Stimulated activated CD8-positive, alpha-beta memory T cell treated with anti-CD3 and anti-CD28 coated beads, Interleukin-4, amount 100 ng/mL, for 24 hours (primary cell): ENCODE measurements around the gene CLK4.
"Not testable (repeated sequence)": the region's sequence is repeated elsewhere in the genome, so short reads cannot be mapped to it uniquely, and the experiment has no call there.

Experiments used
- DNase-seq: peaks from one replicate; pipeline ENCODE4 v3.0.0-alpha.2; 2020; ENCODE audit warnings: low read depth

The CLK4 gene

DNA sequence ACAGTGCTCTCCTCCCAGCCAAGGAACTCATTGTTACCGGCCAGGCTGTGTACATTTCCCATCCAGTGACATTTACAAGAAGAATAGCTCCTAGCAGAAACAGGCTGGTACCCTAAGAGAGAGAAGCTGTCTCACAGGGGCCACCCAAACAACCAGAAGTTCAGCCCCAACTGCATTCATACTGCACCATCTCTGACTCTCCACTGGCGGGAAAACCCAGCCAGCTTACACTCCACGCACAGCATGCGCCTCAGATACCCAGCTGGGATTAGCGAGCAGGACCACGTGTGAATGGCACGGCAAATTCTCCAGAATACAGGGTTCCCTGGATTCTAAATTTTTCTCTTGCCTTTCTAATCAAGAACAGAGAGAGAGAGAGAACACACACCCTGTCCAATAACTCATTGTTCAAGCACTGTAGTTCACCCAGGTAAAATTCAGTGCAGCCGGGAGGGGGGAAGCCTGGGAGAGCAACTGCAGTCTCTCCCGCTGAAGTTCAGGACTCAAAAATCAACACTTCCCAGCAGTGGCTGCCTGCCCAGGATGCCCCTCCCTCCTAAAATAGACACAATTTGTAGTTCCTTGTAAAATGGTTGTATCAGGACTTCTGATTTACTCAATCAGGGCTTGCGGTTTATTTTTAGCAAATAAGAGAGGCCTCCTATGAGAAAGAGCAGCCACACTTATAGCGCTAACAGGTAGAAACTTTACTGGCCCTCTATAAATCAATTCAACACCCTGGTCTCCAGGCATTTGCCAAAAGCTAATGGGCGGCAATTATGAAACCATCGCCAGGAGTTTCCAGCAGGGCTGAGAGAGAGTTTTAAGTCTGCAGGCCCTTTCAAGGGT, 38.9 kb downstream of the CLK4 start:
- DNase-seq, result no peak

DNA sequence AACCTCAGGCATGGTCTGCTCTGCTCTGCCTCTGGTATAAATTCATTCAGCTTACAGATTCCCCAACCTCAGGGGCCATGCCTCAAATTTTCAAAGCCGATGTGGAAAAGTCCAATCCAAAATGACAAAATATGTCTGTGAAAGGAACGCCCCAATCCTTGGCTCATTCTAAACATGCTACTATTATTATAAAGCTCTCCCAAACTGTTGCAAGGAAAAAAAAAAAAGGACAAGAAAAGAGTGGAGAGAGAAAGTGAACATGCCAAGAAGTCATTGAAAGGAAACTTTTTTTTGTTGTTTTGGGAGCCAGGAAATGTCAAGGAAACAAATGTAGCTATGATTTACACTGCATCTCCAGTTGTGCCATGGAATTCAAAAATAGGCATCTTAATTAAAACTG, 40.5 kb downstream of the CLK4 start:
- DNase-seq, result no peak

DNA sequence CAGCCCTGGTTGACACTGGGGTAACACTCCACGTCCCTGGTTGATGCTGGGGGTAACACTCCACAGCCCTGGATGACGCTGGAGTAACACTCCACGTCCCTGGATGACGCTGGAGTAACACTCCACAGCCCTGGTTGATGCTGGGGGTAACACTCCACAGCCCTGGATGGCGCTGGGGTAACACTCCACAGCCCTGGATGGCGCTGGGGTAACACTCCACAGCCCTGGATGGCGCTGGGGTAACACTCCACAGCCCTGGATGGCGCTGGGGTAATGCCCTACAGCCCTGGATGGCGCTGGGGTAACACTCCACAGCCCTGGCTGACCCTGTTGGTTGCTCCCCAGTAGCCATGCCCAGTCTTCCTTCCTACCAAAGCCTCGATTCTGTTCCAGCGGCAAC, 41.4 kb downstream of the CLK4 start:
- DNase-seq, result not testable (repeated sequence)

DNA sequence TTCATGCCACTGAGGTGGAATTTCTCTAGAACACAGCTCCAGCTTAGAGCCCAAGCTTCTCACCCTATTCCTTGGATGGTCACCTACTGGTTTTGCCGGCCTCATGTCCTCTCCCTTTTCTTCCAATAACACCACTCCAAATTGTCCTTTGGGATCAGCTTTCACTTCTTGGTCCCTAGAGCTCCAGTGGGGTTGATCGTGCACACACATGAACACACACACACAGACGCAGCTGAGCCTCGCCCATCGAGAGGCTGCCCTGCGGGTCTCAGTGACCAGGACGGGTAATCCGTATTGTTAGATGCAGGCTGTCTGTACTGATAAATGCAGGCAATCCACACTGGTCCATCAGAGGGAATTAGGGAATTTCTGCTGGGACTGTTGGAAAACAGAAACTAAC, 43.6 kb downstream of the CLK4 start:
- no peak for DNase-seq

DNA sequence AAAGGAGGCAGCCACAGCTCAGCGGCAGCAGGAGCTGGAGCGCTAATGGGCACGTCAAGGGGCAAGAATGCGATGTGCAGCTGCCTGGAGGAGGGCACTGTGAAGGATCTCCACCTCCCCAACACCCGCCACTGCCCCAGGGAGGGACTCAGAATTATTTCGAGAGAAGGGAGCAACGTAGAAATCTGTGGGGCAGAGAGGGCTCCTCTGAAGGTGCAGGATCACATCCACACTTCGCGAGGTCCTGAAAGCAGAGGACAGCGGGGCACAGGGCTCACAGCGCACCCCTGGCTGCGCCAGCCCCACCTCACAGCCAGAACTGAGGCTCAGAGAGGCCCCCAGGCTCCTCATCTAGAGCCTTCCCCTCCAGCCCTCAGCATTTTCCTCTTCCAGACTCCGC, 44.6 kb downstream of the CLK4 start:
- DNase-seq, result no peak

DNA sequence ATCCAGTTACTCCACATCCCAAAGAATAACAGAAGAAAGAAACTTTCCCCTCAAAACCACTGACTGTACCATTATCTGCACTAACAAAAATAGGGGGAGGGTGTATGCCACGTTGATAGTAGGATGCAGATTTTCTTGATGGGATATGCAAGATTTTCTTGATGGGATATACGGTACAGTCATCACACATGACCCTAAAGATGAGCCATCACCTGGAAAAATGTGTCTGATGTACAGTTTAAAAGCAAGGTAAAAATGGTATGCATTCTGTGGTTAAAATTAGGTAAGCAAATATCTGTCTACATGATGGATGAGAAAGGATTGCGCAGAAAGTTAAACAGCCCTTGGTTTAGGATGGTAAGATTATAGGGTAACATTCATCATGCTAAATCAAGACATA, 45.2 kb downstream of the CLK4 start:
- no peak for DNase-seq

DNA sequence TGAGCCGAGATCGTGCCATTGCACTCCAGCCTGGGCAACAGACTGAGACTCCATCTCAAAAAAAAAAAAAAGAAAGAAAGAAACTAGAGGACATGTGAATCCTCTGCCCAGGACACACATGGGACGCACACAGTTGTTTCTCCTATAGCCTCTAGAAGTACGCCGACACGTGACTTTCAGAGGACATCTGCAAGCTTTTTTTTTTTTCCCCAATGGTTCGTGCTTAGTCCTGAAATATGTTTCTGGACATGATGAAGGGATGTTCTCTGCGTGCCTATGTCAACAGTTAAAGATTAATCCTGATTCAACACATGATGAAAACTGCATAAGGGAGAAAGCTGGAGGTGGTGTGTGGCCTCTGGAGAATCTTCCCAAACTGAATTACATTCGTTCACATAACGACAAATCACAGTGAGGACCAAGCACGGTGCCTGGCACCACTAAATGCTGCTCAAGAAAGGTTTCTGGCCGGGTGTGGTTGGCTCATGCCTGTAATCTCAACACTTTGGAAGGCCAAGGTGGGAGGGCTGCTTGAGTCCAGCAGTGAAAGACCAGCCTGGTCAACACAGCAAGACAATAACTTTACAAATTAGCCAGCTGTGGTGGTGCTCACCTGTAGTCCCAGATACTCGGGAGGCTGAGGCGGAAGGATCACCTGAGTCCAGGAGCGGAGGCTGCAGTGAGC, 46.4 kb downstream of the CLK4 start:
- no peak for DNase-seq

DNA sequence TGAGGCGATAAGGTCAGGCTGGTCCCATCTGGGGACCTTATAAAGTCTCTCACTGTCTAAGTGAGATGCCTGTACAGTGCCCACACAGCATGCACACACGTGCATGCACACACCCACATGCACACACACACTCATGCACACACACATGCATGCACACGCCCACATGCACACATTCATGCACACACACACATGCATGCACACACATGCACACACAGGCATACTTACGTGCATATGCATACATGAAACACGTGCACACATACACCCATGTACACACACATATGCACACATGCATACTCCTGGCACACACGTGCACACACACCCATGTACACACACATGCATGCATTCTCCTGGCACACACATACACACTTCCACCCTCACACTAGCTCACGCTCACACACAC, 48.9 kb downstream of the CLK4 start:
- DNase-seq, result no peak

DNA sequence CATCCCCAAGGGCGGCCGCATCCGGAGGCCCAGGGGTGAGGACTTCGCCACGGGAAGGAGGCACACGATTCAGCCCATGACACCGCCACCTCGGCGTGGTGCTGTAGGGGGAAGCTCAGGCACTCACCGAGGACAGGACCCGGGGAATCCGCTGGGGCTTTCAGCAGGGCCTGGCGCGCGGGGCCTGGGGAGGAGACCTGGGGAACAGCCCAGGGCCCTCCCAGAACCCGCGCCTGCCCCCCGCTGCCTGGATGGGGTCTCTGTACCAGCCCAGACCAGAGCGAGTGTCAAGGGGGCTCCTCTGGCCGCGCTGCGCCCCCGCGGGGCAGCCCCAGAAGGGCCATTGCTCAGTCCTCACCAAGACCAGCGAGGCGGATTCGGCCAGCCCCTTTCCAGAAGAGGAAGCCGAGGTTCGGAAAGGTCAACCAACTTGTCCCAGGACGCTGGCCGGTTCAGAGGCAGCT, 49.4 kb downstream of the CLK4 start:
- no peak for DNase-seq

DNA sequence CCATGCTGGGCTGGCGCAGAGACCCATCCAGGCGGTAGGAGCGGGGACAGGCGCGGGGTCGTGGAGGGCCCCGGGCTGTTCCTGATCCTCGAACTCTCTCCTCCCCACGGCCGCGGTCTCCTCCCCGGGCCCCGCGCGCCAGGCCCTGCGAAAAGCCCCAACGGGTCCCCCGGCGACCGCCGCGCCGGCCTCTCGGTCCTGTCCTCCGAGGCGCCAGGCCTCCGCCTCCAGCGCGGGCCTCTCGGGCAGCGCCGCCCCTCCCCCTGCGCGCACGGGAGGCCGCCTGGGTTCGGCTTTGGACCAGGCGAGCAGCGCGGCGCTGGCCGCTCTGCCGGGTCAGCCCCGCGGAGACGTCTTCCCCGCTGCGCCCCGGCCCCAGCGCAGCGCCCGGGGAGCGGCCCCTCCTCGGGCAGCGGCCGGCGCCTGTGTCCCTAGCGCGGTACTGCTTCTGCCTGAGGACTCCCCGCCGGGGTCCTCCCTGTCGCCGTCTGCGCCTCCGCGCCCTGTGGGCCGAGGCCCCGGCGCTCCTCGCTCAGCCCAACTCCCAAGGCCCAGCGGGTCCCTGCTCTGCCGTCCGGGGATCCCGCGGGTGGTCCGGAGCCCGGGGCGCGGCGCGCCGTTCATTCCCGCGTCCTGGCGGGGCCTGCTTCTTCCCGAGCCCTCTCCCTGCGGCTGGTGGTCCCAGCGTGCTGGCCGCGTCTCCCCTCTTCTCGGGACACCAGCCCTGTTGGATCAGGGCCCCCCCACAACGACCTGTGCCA, 50.1 kb downstream of the CLK4 start:
- DNase-seq, result no peak

DNA sequence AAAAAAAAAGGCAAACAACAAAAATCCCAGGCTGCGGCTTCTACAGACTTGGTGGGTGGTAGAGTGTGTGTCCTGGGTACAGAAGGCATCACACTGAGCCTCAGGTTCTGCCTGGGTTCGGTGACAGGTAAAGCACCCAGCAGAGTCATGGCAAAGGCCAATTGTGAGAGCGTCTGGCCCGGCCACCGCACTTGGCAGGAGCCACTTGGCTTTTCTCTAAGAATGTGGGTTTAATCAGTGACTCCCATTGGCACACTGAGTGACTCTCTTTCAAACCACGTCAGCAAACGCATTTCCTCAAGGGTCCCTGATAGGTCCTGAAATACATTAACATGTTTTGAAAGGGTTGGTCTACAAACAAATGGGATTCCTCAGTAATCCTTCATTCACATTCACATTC, 53.6 kb downstream of the CLK4 start:
- no peak for DNase-seq

DNA sequence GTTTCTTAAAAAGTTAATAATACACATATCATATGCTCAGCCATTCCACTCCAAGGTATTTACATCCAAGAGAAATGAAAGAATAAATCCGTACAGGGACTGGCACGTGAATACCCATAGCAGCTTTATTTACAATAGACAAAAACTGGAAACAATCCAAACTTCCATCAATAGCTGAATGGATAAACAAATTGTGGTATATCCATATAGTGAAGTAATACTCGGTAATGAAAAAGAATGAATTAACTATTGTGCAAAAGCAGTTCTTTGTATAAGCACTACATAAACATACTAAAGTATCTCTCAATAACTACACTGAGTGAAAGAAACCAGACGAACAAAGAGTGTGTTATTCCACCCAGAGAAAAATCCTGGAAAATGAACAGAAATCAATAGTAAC, 54.2 kb downstream of the CLK4 start:
- DNase-seq, result no peak

DNA sequence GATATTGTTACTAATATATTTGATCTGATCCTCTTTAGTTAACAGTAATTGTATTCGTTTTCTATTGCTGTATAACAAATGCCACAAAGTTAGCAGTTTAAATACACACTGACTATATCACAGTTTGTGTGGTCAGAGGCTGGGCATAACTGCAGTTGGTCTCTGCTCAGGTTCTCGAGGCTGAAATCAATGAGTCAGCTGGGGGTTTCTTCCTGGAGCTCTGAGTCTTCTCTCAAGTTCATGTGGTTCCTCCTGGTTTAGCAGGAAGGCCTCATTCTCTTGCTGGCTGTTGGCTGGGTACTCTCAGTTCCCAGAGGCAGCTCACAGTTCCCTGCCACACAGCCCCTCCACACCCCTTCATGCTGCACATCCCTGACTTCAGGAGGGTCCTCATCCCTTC, 57.4 kb downstream of the CLK4 start:
- no peak for DNase-seq

DNA sequence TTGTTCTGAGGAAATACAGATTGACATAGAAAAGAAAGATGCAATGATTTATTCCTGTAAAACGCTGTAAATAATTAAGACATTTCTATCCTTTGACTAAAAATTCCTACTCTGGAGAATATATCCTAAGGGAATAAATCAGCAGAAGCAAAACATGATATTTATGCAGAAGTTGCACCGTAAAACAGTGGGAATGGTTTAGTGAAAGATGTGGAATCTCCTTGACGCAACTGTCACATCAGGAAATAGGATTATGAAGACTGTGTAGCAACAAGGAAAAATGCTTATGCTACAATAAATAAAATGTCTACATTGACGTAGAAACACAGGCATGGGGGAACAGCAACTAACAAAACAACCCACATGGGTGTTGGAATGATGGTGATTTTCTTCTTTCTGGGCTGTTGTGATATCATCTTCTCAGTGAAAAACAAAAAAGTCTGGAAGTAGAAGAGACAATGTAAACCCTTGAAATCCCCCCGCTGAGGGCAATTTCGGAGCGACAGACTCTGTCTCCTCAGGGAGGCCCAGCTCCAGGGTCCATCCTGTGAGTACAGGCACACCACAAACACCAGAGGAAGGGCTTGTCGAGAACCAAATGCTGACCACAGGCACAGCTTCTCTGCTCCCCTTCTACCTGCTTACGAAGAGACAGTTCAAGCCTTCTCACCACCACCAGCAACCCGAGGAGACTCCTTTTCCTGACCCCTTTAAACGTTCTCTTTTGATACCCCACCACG, 61.9 kb downstream of the CLK4 start:
- DNase-seq, result no peak

DNA sequence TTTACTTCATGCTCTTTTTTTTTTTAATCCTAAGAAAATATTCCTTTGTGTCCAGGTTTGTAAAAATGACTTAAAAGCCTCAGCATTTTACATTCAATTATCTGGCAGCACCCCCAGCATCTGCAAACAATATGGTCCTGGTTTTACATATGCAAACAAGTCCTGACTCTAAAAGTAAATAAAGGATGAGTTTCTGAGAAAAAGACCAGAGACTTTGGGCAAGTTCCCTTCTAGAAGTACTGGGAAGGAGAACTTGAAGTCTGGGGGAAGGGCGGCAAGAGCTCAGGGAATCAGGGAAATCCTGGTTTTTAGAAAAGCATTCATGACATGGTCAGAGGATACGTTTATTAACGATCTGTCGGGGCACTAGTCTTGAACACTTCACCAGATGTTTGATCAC, 62.5 kb downstream of the CLK4 start:
- DNase-seq, result no peak

DNA sequence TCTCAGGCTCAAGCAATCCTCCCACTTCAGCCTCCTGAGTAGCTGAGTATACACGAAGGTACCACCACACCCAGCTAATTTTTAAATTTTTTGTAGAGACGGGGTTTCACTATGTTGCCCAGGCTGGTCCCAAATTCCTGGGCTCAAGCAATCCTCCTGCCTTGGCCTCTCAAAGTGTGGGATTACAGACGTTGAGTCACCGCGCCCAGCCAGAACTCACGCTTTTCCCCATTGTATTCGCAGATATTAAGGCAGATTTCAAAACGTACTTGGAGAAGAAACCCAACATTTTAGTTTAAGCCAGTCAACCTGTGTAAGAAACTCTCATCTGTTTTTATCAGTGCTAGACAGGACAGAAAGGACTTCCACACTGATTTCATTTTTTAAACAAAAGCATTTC, 63.2 kb downstream of the CLK4 start:
- no peak for DNase-seq

DNA sequence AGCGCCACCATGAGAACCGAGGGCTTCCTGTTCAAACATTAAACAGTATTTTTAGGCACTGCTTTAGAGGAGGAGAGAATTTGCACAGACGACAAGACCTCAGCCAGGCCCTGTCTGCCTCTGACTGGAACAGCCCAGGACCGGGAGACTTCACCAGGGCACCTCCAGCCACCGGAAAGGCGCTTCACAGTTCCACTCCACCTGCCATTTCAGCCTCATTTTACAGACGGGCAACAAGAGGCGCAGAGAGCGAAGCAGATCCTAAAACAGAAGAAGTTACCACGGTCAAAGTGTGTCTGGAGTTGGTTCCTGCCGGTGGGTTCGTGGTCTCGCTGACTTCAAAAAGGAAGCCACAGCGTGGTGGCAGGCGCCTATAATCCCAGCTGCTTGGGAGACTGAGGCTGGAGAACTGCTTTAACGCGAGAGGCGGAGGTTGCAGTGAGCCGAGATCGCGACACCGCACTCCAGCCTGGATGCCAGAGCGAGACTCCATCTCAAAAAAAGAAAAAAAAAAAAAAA, 65.0 kb downstream of the CLK4 start:
- no peak for DNase-seq

DNA sequence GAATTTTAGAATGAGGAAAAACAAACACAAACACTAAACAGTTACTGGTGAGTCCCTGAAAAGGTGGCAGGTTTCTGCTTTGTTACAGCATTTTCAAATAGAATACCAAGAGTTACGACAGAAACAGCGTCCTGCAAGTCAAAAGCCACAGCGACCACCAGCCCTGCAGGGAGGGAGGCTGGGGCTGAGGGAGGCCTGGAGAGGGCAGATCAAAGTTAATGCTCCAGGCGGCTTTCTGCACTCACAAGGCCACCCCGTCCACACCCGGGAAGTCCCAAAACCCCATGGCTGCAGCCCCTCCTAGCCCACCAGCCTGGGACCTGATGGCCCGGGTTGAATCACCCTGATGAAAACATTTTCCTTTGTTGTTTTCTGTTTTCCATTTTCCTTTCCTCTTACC, 65.9 kb downstream of the CLK4 start:
- DNase-seq, result no peak

DNA sequence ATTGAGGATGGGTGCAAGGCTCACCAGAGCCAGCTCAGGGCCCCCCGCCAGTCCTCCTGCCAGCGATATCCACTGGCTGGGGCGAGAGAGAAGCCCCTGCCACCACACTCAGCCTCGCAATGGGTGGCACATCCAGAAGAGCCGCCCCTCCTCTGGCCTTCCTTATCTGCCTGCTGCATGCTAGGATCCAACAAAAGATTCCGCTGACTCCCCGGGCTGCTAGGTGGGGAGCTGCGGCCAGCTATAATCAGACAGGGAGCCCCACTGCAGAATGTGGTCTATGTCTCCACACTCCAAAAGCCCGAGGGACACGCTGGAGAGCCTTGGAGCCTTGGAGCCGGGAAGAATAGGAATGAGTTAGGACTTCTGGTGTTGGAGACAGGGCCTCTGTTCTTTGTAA, 69.4 kb downstream of the CLK4 start:
- DNase-seq, result no peak

DNA sequence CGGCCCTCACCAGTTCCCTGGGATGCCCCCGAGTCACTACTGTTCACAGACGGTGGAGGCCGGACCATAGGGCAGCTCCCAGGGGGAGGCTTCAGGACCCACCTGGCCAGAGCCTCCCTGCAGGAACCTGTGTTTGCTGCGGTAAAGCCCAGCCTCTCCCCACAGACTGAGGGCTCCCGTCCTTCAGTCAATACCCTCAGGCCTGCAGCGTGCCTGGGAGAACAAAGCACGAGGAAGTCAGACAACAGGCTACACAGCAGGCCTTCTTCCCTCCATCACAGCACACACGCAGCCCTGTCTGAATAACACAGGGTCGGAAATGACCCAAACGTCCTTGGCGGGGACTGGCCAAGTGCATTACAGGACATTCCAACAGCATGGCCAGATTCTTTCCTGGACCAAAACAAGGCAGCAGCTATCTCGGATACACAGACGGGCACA, 71.1 kb downstream of the CLK4 start:
- DNase-seq, result no peak

DNA sequence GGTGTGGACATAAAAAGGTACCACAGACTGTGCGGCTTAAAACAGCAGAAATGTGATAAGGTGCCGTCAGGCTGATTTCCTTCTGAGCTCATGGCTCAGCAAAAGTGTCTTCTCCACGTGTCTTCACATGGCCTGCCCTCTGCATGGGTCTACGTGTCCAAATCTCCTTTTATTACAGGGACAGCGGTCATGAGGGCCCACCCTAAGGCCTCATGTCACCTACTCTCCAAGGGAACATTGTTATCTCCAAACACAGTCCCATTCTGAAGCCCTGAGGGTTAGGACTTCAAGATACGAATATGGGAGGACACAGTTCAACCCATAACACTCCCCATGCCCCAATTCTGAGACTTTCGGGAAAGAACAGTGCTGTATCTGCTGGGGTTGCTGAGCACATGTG, 71.8 kb downstream of the CLK4 start:
- no peak for DNase-seq

DNA sequence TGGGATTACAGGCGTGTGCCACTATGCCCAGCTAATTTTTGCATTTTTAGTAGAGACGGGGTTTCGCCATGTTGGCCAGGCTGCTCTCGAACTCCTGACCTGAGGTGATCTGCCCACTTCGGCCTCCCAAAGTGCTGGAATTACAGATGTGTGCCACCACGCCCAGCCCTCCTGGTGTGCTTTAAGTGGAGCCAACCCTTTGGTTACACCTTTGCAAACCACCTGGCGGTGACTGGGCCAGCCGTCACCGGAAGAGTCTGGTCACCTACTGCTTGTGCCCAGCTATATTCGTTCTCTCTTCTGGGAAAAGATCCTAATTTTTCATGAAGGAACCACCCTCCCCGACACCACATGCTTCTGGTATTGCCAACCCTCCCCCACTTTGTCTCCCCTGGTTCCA, 72.5 kb downstream of the CLK4 start:
- no peak for DNase-seq
